Measurements from ENCODE around the gene SNED1.

DNA sequence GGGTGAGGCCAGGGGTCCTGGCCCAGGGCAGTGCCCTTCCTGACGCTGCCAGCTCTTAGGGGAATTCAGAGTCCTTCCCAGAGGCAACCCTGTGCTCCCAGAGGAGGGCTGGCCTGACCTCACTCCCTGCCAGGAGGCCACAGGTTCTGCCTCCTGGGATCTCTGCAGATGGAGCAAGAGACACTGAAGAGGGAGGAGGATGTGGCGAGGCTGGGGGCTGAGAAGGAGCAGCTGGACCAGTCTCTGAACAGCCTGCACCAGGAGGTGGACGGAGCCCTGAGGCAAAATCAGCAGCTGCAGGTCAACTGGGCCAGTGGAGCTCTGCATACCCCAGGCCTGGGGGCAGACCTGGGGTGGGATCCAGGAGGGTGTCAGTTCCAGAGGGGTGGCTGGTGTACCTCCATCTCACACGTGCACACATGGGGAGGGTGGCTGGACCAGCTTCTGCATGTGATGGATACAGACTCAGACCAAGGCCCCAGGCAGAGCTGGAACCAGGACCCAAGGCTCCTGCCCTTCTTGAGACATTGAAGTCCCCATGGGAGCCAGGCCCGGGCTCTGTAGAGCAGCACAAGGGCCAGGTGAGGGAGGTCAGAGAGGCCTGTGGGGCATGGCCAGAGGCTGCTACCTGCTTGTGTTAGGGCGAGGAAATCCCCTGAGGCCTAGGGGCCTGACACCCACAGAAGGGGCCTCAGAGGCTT, 9.7 kb upstream of the SNED1 start:
- TF ChIP-seq, protein P1, sequence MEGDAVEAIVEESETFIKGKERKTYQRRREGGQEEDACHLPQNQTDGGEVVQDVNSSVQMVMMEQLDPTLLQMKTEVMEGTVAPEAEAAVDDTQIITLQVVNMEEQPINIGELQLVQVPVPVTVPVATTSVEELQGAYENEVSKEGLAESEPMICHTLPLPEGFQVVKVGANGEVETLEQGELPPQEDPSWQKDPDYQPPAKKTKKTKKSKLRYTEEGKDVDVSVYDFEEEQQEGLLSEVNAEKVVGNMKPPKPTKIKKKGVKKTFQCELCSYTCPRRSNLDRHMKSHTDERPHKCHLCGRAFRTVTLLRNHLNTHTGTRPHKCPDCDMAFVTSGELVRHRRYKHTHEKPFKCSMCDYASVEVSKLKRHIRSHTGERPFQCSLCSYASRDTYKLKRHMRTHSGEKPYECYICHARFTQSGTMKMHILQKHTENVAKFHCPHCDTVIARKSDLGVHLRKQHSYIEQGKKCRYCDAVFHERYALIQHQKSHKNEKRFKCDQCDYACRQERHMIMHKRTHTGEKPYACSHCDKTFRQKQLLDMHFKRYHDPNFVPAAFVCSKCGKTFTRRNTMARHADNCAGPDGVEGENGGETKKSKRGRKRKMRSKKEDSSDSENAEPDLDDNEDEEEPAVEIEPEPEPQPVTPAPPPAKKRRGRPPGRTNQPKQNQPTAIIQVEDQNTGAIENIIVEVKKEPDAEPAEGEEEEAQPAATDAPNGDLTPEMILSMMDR (IDR thresholded peaks at IDR 0.05) = no peak
- no peak for TF ChIP-seq POLR2A (IDR thresholded peaks at IDR 0.05)

Measured in sigmoid colon (tissue), 3 donors.